Endothelial cell of umbilical vein (primary cell): Measurements from ENCODE around the gene NXN.

Source experiments
- CTCF ChIP-seq, 2 donors: IDR thresholded peaks; 1 replicate in 1 of 2; 2 replicates in 1 of 2; pipeline ENCODE4 v1.5.1; 2011; ENCODE audit warnings: low read length in 2 of 2, mild to moderate bottlenecking in 2 of 2, moderate library complexity in 2 of 2, control low read depth in 1 of 2, inconsistent platforms in 1 of 2, low read depth in 1 of 2; ENCODE audit not compliant: insufficient read depth in 1 of 2; ENCODE audit errors: extremely low read depth in 1 of 2
- EZH2 ChIP-seq: IDR thresholded peaks from 2 replicates; pipeline ENCODE4 v1.6.1; 2012; ENCODE audit warnings: borderline replicate concordance, low read depth, mild to moderate bottlenecking, moderate library complexity, low read length, inconsistent platforms; ENCODE audit not compliant: severe bottlenecking
- FOS ChIP-seq: IDR thresholded peaks from 2 replicates; pipeline ENCODE4 v1.6.1; 2011; ENCODE audit warnings: mild to moderate bottlenecking, low read length, moderate library complexity, borderline replicate concordance; ENCODE audit not compliant: insufficient read depth

- TF ChIP-seq CTCF (IDR thresholded peaks at IDR 0.05; ENCODE audit: extremely low read depth in 1 of 2, insufficient read depth in 1 of 2, low read depth in 1 of 2, low read length in 2 of 2): no peak
- TF ChIP-seq EZH2: no peak
- TF ChIP-seq FOS: no peak
Observed at GRCh38 chr17:798246-798645, 181.3 kb downstream of the NXN start.
